GM19452 (cell line): ENCODE data around the gene PIGL.
"Not testable (repeated sequence)": the region's sequence is repeated elsewhere in the genome, so short reads cannot be mapped to it uniquely, and the experiment has no call there.

Experiments
- ATAC-seq: cut with Tn5 transposase; IDR thresholded peaks from one replicate; pipeline ENCODE4 v1.9.1; 2021; ENCODE audit not compliant: unreplicated experiment

Gene PIGL

GRCh38 chr17:16216341-16217001 is 539 bp upstream of the PIGL start:
- not testable (repeated sequence) for ATAC-seq

GRCh38 chr17:16222406-16222805 is 5.4 kb downstream of the PIGL start:
- ATAC-seq = no peak

GRCh38 chr17:16229912-16230561 is 13.0 kb downstream of the PIGL start:
- ATAC-seq = not testable (repeated sequence)

GRCh38 chr17:16232391-16232790 is 15.4 kb downstream of the PIGL start:
- no peak for ATAC-seq

- no peak for ATAC-seq
Observed at GRCh38 chr17:16239931-16240330, 22.9 kb downstream of the PIGL start.

- no peak for ATAC-seq
Observed at GRCh38 chr17:16241906-16242399, 24.9 kb downstream of the PIGL start.

- no peak for ATAC-seq
Observed at GRCh38 chr17:16243385-16243784, 26.4 kb downstream of the PIGL start.

GRCh38 chr17:16243801-16244567 is 27.0 kb downstream of the PIGL start:
- no peak for ATAC-seq

GRCh38 chr17:16247586-16247984 is 30.6 kb downstream of the PIGL start:
- no peak for ATAC-seq

- no peak for ATAC-seq
Observed at GRCh38 chr17:16250635-16251034, 33.6 kb downstream of the PIGL start.

GRCh38 chr17:16251043-16251442 is 34.0 kb downstream of the PIGL start:
- ATAC-seq = no peak

GRCh38 chr17:16251556-16251955 is 34.5 kb downstream of the PIGL start:
- no peak for ATAC-seq

- ATAC-seq = no peak
Observed at GRCh38 chr17:16254773-16255400, 37.9 kb downstream of the PIGL start.

- no peak for ATAC-seq
Observed at GRCh38 chr17:16255481-16255921, 38.5 kb downstream of the PIGL start.

- ATAC-seq = no peak
Observed at GRCh38 chr17:16258901-16259300, 41.9 kb downstream of the PIGL start.

- no peak for ATAC-seq
Observed at GRCh38 chr17:16259926-16260325, 42.9 kb downstream of the PIGL start.

GRCh38 chr17:16261049-16261448 is 44.0 kb downstream of the PIGL start:
- ATAC-seq = no peak

GRCh38 chr17:16262201-16262600 is 45.2 kb downstream of the PIGL start:
- ATAC-seq = no peak

- ATAC-seq = no peak
Observed at GRCh38 chr17:16267174-16267573, 50.2 kb downstream of the PIGL start.

- ATAC-seq = no peak
Observed at GRCh38 chr17:16269658-16270057, 52.6 kb downstream of the PIGL start.

- no peak for ATAC-seq
Observed at GRCh38 chr17:16272111-16272840, 55.3 kb downstream of the PIGL start.
